IPS-NIHi11 (cell line): ENCODE measurements around the gene ZNF146.
A peak's percentile ranks its signal among the peaks of the same experiment; 100 is the strongest.
"Not testable (repeated sequence)": the region's sequence is repeated elsewhere in the genome, so short reads cannot be mapped to it uniquely, and the experiment has no call there.

Source experiments
- DNase-seq: peaks from one replicate; pipeline ENCODE4 v3.0.0; 2012; ENCODE audit warnings: mixed read lengths, low spot score

ZNF146 gene

DNA sequence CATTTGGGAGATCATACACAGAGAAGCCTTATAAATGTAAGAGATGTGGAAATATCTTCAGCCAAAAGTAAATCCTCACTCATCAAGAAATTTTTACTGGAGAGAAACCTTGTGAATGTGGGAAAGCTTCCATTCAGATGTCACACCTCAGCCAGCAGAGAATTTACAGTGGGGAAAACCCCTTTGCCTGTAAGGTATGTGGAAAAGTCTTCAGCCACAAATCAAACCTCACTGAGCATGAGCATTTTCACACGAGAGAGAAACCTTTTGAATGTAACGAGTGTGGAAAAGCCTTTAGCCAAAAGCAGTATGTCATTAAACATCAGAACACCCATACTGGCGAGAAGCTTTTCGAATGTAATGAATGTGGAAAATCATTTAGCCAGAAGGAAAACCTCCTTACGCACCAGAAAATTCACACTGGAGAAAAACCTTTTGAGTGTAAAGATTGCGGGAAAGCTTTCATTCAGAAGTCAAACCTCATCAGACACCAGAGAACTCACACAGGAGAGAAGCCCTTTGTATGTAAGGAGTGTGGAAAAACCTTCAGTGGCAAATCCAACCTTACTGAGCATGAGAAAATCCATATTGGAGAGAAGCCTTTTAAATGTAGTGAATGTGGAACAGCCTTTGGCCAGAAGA is 21.5 kb downstream of the ZNF146 start:
- DNase-seq: no peak

DNA sequence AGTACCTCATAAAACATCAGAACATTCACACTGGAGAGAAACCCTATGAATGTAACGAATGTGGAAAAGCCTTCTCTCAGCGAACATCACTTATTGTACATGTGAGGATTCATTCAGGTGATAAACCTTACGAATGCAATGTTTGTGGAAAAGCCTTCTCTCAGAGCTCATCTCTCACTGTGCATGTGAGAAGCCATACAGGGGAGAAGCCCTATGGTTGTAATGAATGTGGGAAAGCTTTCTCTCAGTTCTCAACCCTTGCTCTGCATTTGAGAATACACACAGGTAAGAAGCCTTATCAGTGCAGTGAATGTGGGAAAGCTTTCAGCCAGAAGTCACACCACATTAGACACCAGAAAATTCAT is 22.0 kb downstream of the ZNF146 start:
- DNase-seq: no peak

DNA sequence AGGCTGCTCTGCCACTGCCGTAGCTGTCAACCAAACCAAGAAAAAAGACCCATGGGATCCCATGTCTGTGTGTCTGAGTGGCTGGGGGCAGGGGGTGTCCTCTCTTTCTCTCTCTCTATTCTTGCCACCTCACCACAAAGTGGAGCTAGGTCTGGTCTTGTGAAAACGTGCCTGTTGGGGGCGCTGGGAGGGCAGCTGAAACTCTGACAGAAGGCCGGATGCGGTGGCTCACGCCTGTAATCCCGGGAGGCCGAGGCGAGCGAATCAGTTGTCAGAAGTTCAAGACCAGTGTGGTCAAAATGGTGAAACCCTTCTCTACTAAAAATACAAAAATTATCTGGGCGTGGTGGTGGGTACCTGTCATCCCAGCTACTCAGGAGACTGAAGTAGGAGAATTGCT is 29.2 kb downstream of the ZNF146 start:
- no peak for DNase-seq

DNA sequence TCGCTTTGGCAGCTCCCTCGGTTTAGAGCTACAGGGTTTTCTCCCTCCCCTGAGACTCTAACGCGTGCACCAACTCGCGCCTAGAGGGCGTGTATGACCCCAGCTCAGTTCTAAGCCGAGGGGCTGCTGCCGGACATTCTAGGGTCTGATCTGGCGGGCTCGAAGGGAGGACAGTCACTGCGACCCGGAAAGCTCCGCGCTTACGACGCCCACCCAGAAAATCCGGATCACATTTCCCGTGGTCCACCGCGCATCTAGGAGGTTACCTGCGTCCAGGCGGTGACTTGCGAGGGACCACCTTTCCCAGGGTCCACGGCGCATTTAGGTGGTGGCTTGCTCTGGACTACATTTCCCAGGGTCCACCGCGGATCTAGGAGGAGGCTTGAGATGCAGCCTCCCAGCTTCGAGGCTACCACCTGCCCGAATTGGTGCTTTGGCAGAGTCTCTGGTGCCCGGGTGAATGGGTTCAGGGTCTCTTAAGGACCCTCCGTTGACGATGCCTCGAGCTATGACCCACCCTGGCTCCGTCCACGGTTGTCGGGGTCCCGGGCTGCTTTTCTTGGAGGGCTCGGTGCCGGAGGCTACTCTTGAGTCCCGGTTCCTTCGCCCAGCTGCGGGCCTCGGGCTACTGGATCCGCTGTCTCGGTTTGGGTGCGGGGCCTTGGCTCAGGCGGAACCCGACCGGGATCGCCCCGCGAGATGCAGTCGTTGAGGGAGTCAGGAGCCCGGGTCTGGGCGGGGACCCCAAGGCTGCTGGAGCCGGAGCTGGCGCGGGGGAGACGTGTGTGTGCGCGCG is 30.5 kb downstream of the ZNF146 start:
- DNase-seq: peak; percentile 84

DNA sequence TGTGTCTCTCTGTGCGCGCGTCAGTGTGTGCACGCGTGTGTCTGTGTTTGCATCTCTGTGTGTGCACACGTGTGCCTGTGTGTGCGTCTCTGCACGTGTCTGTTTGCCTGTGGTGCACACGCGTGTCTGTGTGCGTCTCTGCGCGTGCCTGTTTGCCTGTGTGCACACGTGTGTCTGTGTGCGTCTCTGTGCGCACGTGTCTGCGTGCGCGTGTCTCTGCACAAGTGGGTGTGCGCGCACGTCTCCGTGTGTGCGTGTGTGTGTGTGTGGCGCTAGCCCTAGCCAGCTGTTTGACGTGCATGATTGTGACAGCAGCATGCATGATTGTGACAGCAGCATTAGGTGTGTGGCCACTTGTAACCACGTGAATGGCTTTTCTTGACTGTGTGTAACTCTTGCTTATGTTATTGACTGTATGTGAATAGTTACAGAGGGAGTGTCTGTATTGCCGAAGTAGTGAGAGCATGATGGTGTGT is 31.1 kb downstream of the ZNF146 start:
- DNase-seq: no peak

DNA sequence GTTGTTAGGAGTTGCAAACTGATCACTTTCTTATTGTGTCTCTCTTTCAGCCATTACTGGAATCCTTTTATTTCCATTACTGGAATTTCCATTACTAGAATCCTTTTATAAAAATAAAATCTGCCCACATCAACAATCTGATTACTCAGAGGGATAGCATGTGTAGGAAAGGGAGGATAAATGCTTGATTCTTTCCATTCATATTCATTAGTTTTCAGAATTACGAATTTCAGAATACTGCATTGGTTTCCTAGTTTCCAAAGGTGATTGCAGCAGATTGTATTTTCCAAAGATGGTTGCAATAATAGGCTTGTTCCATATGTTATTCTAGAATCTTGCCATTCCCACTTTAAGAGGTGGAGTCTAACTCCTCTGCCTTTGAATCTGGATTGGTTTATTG is 37.1 kb downstream of the ZNF146 start:
- DNase-seq: no peak

DNA sequence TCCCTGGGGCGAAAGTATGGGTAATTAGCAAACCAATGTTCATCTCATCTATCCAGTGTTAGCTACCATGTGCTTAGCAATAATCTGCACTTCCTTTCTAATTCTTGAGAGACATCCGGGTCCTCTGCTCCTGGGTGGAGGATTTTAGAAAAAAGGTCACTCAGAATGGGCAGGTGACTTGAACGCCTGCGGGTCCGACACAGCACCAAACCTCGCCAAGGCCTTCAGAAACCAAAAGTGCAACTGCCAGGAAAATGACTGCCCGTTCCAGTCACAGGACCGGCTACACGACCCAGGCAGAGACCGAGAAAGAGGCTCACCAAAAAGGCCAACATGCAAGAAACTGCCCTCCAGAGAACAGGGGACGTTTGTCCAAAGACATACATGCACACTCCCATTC is 39.9 kb downstream of the ZNF146 start:
- no peak for DNase-seq

DNA sequence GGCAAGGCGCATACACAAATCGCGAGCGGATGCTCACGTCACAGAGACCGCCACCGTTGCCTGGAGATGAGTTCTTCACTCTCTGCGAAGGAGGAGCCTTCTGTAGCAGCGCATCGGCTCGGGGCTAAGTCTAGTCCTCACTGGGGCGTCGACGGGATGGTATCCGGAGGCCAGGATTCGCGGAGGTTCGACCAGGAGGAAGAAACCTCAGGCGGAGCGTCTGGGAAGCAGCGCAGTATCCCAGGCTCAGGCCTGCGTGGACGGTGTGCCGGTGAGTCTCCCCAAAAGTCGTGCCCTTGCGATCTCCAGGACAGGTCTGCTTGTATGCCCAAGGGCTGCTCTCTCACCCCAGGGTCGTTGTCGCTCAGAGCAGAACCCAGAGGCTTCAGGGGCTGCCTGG is 40.4 kb downstream of the ZNF146 start:
- no peak for DNase-seq

DNA sequence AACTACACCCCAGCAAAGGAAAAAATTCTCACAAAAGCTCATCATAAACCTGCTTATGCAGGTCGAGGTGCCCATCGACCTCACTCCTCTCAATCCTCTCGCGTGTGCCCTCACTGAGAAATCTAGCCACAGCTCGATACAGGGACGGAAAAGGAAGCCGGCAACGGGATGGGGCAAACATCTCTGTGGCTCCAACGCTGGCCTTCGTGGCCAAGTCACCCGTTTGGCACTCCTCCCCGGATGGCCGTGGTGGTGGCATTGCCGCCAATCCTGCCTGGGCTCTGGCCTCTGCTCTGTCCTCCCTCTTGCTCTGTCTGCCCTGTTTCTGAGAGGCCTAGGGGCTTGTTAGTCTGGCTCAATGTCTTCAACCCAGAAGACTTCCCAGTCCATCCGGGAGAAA is 41.2 kb downstream of the ZNF146 start:
- no peak for DNase-seq

DNA sequence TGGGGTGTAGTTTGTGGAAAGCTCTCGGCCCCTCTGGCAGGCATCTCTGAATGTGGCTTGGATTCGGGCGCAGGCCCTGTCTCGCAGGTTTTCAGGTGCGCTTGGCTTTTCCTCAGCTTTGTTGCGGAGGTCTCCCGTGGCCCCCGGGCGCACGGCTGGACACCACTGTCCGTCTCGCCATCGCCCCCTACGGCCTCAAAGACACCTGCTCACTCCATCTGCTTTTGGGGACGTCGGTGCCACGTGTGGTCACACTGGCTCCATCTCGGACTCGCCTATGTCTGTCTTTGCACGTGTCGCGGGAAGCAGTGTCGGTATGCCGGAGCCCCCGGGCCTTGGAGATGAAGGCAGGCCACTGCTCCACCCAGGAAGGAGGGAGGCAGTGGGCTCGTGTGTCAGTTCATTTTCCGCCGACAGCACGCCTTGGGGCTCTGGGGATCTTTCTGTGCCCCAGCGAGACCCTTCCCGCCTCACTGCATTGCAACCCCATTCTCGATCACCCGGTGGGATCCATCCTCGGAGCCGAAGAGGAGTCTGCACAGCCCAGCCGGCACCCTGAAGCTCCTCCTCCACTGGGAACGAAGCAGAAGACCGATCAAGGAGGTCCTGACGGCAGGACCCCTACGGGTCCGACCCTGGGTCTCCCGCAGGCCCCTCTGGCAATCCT is 42.1 kb downstream of the ZNF146 start:
- DNase-seq: no peak

DNA sequence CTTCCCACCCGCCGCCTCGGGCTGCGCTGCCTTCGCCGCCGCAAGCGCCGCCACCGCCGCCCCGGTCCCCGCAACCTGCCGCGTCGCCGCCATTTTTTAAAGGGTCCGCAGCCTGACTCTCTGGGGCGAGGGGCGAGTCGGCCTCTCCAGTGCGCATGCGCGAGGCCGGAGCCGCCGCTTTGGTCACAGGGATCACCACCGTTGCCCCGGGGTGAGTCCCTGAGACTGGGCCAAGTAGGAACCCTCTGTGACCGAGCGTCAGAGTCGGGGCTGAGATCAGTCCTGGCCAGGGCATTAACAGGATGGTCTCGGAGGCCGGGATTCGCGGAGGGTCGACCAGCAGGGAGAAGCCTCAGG is 42.6 kb downstream of the ZNF146 start:
- DNase-seq: peak; percentile 63

DNA sequence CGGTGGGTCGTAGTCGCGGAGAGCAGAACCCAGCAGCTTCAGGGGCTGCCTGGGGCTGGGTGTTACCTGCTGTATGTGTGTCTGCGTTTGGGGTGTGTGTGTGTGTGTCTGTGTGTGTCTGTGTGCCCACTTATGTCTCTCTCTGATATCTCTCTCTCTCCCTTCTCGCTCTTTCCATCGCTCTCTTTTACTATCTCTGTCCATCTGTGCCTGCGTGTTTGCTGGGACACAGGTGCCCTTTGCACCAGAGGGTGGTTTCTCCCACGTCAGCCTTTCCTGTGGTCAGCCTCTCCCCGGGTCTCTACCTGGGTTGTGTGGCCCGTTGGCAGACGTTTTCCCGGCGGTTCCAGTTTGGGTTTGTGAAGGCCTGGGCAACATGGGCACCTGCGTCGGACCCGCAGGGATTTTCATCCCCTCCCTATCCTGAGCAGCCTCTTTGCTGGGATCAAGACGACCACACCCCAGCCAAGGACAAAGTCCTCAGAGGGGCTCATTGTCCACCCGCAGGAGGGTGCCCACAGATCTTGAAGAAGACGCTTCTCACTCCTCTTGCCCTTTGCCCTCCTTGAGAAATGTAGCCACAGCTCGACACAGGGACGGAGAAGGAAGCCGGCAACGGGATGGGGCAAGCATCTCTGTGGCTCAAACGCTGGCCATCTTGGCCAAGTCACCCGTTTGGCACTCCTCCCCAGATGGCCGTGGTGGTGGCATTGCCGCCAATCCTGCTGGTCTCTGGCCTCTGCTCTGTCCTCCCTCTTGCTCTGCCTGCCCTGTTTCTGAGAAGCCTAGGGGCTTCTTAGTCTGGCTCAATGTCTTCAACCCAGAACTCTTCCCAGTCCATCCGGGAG is 43.3 kb downstream of the ZNF146 start:
- no peak for DNase-seq

DNA sequence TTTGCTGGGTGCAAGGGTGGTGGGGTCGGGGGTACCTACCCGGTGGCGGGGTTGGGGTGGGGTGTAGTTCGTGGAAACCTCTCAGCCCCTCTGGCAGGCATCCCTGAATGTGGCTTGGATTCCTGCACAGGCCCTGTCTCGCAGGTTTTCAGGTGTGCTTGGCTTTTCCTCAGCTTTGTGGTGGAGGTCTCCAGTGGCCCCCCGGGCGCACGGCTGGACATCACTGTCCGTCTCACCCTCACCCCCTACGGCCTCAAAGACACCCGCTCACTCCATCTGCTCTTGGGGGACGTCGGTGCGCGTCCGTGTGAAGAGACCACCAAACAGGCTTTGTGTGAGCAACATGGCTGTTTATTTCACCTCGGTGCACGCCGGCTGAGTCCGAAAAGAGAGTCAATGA is 44.3 kb downstream of the ZNF146 start:
- no peak for DNase-seq

DNA sequence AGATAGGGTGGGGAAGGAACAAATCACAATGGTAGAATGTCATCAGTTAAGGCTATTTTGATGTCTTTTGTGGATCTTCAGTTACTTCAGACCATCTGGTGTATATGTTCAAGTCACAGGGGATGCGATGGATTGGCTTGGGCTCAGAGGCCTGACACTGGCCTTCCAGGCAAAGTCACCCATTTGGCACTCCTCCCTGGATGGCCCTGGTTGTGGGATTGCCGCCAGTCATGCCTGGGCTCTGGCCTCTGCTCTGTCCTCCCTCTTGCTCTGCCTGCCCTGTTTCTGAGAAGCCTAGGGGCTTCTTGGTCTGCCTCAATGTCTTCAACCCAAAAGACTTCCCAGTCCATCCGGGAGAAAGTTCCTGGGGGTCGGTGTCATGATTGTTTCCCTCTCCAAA is 50.2 kb downstream of the ZNF146 start:
- no peak for DNase-seq

DNA sequence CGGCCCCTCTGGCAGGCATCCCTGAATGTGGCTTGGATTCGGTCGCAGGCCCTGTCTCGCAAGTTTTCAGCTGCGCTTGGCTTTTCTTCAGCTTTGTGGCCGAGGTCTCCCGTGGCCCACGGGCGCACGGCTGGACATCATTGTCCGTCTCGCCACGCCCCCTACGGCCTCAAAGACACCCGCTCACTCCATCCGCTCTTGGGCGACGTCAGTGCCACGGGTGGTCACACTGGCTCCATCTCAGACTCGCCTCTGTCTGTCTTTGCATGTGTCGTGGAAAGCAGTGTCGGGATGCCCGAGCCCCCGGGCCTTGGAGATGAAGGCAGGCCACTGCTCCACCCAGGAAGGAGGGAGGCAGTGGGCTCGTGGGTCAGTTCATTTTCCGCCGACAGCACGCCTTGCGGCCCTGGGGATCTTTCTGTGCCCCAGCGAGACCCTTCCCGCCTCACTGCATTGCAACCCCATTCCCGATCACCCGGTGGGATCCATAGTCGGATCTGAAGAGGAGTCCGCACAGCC is 51.0 kb downstream of the ZNF146 start:
- no peak for DNase-seq

DNA sequence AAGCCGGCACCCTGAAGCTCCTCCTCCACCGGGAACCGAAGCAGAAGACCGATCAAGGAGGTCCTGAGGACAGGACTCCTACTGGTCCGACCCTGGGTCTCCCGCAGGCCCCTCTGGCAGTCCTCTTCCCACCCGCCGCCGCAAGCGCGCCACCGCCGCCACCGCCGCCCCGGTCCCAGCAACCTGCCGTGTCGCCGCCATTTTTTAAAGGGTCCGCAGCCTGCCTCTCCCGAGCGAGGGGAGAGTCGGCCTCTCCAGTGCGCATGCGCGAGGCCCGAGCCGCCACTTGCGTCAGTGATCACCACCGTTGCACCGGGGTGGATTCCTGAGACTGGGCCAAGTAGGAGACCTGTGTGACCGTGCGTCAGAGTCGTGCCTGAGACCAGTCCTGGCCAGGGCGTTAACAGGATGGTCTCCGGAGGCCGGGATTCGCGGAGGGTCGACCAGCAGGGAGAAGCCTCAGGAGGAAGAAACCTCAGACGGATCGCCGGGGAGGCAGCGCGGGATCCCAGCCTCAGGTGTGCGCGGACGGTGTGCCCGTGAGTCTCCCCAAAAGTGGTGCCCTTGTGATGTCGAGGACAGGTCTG is 51.6 kb downstream of the ZNF146 start:
- no peak for DNase-seq

DNA sequence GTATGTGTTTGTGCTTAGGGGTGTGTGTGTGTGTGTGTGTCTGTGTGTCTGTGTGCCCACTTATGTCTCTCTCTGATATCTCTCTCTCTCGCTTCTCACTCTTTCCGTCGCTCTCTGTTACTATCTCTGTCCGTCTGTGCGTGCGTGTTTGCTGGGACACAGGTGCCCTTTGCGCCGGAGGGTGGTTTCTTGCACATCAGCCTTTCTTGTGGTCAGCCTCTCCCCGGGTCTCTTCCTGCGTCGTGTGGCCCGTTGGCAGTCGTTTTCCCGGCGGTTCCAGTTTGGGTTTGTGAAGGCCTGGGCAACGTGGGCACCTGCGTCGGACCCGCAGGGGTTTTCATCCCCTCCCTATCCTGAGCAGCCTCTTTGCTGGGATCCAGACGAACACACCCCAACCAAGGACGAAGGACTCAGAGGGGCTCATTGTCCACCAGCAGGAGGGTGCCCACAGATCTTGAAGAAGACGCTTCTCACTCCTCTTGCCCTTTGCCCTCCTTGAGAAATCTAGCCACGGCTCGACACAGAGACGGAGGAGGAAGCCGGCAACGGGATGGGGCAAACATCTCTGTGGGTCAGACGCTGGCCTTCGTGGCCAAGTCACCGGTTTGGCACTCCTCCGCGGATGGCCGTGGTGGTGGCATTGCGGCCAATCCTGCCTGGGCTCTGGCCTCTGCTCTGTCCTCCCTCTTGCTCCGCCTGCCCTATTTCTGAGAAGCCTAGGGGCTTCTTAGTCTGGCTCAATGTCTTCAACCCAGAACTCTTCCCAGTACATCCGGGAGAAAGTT is 52.3 kb downstream of the ZNF146 start:
- DNase-seq: no peak

DNA sequence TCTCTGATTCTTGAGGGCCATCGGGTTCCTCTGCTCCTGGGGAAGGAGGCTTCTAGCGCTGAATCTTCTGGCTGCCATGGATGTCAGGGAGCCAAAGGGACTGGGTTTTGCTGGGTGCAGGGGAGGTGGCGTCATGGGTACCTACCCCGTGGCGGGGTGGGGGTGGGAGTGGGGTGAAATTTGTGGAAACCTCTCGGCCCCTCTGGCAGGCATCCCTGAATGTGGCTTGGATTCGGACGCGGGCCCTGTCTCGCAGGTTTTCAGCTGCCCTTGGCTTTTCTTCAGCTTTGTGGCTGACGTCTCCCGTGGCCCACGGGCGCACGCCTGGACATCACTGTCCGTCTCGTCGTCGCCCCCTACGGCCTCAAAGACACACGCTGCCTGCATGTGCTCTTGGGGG is 53.2 kb downstream of the ZNF146 start:
- DNase-seq: not testable (repeated sequence)

DNA sequence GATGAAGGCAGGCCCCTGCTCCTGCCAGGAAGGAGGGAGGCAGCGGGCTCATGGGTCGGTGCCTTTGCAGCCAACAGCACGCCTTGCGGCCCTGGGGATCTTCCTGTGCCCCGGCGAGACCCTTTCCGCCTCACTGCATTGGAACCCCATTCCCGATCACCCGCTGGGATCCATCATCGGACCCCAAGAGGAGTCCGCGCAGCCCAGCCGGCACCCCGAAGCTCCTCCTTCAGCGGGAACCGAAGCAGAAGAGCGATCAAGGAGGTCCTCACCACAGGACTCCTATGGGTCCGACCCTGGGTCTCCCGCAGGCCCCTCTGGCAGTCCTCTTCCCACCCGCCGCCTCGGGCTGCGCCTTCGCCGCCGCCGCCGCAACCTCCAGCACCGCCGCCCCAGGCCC is 53.7 kb downstream of the ZNF146 start:
- not testable (repeated sequence) for DNase-seq

DNA sequence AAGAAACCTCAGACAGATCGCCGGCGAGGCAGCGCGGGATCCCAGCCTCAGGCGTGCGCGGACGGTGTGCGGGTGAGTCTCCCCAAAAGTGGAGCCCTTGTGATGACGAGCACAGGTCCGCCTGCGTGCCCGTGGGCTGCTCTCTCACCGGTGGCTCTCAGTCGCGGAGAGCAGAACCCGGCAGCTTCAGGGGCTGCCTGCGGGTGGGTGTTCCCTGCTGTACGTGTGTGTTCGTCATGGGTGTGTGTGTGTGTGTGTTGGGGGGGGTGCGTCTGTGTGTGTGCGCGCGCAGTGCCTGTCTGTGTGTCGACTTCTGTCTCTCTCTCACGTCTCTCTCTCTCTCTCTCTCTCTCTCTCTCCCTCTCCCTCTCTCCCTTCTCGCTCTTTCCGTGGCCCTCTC is 54.4 kb downstream of the ZNF146 start:
- DNase-seq: not testable (repeated sequence)
